Measurements from ENCODE around the gene CBFA2T2. TPM values are rescaled to one million over a fixed set of nuclear protein-coding genes. Genes with fewer than 3 reads are reported as not detected.
"Not testable (repeated sequence)": the region's sequence is repeated elsewhere in the genome, so short reads cannot be mapped to it uniquely, and the experiment has no call there.

Gene CBFA2T2
- total RNA-seq, 1 donor from 2014 or later: 10.7 TPM

- TF ChIP-seq, protein P1, sequence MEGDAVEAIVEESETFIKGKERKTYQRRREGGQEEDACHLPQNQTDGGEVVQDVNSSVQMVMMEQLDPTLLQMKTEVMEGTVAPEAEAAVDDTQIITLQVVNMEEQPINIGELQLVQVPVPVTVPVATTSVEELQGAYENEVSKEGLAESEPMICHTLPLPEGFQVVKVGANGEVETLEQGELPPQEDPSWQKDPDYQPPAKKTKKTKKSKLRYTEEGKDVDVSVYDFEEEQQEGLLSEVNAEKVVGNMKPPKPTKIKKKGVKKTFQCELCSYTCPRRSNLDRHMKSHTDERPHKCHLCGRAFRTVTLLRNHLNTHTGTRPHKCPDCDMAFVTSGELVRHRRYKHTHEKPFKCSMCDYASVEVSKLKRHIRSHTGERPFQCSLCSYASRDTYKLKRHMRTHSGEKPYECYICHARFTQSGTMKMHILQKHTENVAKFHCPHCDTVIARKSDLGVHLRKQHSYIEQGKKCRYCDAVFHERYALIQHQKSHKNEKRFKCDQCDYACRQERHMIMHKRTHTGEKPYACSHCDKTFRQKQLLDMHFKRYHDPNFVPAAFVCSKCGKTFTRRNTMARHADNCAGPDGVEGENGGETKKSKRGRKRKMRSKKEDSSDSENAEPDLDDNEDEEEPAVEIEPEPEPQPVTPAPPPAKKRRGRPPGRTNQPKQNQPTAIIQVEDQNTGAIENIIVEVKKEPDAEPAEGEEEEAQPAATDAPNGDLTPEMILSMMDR (IDR thresholded peaks at IDR 0.05; ENCODE audit: borderline replicate concordance): no peak
- intact Hi-C loops (cut with micrococcal nuclease): no loop called here
- H3K36me3 ChIP-seq: peaks cover 4% of the 10 kb centered on the region
- no peak overlapping the region for H3K4me3 ChIP-seq
- no peak for DNase-seq
- H3K9me3 ChIP-seq (replicated peaks): no peaks in the 10 kb centered on the region
- peaks cover 51% of the 10 kb centered on the region for H3K4me1 ChIP-seq
- no peaks in the 10 kb centered on the region for H3K27me3 ChIP-seq (ENCODE audit: low read depth)
- H3K27ac ChIP-seq (replicated peaks): no peak overlapping the region
Observed at GRCh38 chr20:33558348-33559144, 68.7 kb downstream of the CBFA2T2 start.

DNA sequence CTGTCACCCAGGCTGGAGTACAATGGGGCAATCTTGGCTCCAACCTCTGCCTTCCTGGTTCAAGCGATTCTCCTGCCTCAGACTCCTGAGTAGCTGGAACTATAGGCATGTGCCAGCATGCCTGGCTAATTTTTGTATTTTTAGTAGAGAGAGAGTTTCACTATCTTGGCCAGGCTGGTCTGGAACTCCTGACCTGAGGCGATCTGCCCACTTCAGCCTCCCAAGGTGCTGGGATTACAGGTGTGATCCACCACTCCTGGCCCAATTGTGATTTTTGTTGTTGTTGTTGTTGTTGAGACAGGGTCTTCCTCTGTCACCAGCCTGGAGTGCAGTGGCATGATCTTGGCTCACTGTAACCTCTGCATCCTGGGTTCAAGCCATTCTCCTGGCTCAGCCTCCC, 69.3 kb downstream of the CBFA2T2 start:
- H3K4me1 ChIP-seq: peaks cover 55% of the 10 kb centered on the region
- intact Hi-C loops (cut with micrococcal nuclease): no loop called here
- TF ChIP-seq, protein P1 (IDR thresholded peaks at IDR 0.05; ENCODE audit: borderline replicate concordance): no peak
- H3K4me3 ChIP-seq: no peak overlapping the region
- H3K27ac ChIP-seq (replicated peaks): no peak overlapping the region
- H3K9me3 ChIP-seq (replicated peaks): no peaks in the 10 kb centered on the region
- H3K27me3 ChIP-seq (ENCODE audit: low read depth): no peaks in the 10 kb centered on the region
- peaks cover 4% of the 10 kb centered on the region for H3K36me3 ChIP-seq
- DNase-seq: no peak

DNA sequence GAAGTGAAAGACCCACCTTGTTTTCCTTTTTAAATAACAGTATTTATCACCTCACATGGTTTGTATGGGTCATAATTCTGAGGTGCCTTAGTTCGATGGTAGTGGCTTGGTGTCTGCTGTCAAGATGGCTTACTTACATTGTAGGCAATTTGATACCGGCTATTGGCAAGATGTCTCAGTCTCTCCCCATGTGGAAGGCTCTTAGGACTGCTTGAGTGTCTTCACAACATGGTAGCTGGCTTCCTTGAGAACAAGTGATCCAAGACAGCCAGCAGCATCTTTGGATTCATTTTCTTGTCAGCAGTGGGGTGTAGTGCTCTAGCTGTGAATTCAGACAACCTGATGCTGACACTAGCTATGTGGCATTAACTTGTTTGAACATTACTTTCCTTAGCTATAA, 70.1 kb downstream of the CBFA2T2 start:
- H3K4me3 ChIP-seq: no peak overlapping the region
- intact Hi-C loops (cut with micrococcal nuclease): no loop called here
- TF ChIP-seq, protein P1 (IDR thresholded peaks at IDR 0.05; ENCODE audit: borderline replicate concordance): no peak
- H3K4me1 ChIP-seq: peaks cover 47% of the 10 kb centered on the region
- H3K36me3 ChIP-seq: peaks cover 4% of the 10 kb centered on the region
- peak overlapping the region; percentile 32 for H3K27ac ChIP-seq (replicated peaks)
- no peak for DNase-seq
- H3K27me3 ChIP-seq (ENCODE audit: low read depth): no peaks in the 10 kb centered on the region
- no peaks in the 10 kb centered on the region for H3K9me3 ChIP-seq (replicated peaks)

DNA sequence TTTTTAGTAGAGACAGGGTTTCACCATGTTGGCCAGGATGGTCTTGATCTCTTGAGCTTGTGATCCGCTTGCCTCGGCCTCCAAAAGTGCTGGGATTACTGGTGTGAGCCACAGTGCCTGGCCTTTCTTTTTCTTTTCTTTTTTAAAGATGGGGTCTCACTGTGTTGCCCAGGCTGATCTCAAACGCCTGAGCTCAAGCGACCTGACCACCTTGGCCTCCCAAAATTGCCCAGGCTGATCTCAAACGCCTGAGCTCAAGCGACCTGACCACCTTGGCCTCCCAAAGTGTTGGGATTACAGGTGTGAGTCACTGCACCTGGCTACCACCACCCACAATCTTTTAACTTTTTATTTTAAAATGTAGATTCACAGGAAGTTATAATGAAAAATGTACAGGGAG, 71.2 kb downstream of the CBFA2T2 start:
- H3K36me3 ChIP-seq; H3K27me3 ChIP-seq (ENCODE audit: low read depth); intact Hi-C loops (cut with micrococcal nuclease); H3K9me3 ChIP-seq (replicated peaks); H3K4me3 ChIP-seq; DNase-seq: not testable (repeated sequence)
- peaks cover 38% of the 10 kb centered on the region for H3K4me1 ChIP-seq
- peak overlapping the region; percentile 61 for H3K27ac ChIP-seq (replicated peaks)

DNA sequence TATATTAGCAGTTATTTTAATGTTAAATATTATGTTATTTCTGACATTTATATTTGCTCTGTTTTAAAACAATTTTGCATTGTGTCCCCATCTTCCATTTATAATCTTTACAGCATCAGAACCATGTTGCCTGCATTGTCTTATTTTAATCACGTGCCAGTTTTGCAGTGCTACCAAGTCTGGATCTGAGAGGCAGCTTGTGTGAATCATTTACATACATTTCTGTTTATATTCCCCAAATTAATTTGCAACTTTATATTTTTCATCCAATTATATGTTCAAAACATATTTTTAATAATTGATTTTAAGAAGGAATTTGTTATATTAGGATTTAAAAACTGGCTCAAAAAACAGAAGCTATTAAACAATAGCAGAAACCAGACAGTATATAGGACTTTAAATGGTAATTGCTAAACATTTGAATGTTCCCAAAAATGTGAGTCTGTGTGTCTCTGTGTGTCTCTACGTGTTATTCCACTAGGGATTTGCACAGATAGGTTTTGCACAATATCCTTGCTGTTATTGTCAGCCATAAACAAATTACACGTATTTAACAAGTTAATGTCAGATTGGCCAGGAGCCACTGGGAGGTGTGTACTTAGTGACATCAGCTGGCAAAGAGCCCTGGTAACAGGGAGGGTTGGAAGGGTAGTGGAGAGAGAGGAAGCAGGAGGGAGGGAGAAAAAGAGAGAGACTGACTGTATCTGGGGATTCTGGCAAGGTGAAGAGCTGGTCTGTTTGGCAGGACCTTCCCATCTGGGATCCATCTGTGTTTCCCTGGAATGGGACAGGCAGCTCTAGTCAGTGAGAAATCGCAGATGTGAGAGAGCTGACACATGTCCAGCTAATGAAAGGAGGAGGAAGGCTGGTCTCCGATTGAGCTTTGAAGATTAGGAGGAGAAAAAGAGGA, 72.1 kb downstream of the CBFA2T2 start:
- no peaks in the 10 kb centered on the region for H3K9me3 ChIP-seq (replicated peaks)
- H3K27ac ChIP-seq (replicated peaks): peak overlapping the region; percentile 61
- peak; percentile 65 for DNase-seq
- peaks cover 4% of the 10 kb centered on the region for H3K36me3 ChIP-seq
- no peaks in the 10 kb centered on the region for H3K27me3 ChIP-seq (ENCODE audit: low read depth)
- peaks cover 38% of the 10 kb centered on the region for H3K4me1 ChIP-seq
- intact Hi-C loops (cut with micrococcal nuclease): no loop called here
- peak overlapping the region; percentile 25 for H3K4me3 ChIP-seq
- TF ChIP-seq, protein P1 (IDR thresholded peaks at IDR 0.05; ENCODE audit: borderline replicate concordance): no peak
